Loucy (cell line): ENCODE data around the gene RAD51B.

Experiments used
- CTCF ChIP-seq: fragments of 200-600 bp; sonication (generic); conservative IDR thresholded peaks from 2 replicates; pipeline ENCODE4 v1.5.1; 2014; ENCODE audit warnings: mild to moderate bottlenecking, antibody characterized with exemption, low read length
- EZH2phosphoT487 ChIP-seq: fragments of 200-600 bp; IDR thresholded peaks from 2 replicates; pipeline ENCODE4 v1.6.1; 2018; ENCODE audit warnings: antibody characterized with exemption, mild to moderate bottlenecking, moderate library complexity, borderline replicate concordance

- TF ChIP-seq CTCF, result no peak
- no peak for TF ChIP-seq EZH2phosphoT487
Measured at GRCh38 chr14:68469208-68469713, 649.7 kb downstream of the RAD51B start.
